HG02840 (cell line): ENCODE data around the gene CHI3L2.
A peak's percentile ranks its signal among the peaks of the same experiment; 100 is the strongest.
"Not testable (repeated sequence)": the region's sequence is repeated elsewhere in the genome, so short reads cannot be mapped to it uniquely, and the experiment has no call there.

Source experiments
- ATAC-seq: cut with Tn5 transposase; IDR thresholded peaks from one replicate; pipeline ENCODE4 v1.9.1; 2021; ENCODE audit warnings: mild to moderate bottlenecking, moderate library complexity, moderate number of reproducible peaks; ENCODE audit not compliant: unreplicated experiment, low FRiP score

CHI3L2 gene

GRCh38 chr1:111201275-111202090, 26.0 kb upstream of the CHI3L2 start:
- no peak for ATAC-seq

- ATAC-seq, result no peak
These were observed 25.2 kb upstream of the CHI3L2 start for GRCh38 chr1:111202366-111202706.

GRCh38 chr1:111202707-111203623, 24.5 kb upstream of the CHI3L2 start:
- ATAC-seq, result peak; percentile 3

GRCh38 chr1:111203681-111204200, 23.8 kb upstream of the CHI3L2 start:
- ATAC-seq, result peak; percentile 46

GRCh38 chr1:111204201-111204982, 23.1 kb upstream of the CHI3L2 start:
- peak; percentile 59 for ATAC-seq

- ATAC-seq, result no peak
These were observed 22.4 kb upstream of the CHI3L2 start for GRCh38 chr1:111204983-111205713.

GRCh38 chr1:111205714-111206050, 21.8 kb upstream of the CHI3L2 start:
- no peak for ATAC-seq

GRCh38 chr1:111208921-111209320, 18.6 kb upstream of the CHI3L2 start:
- ATAC-seq, result no peak

GRCh38 chr1:111209622-111210021, 17.9 kb upstream of the CHI3L2 start:
- no peak for ATAC-seq

GRCh38 chr1:111211921-111212320, 15.6 kb upstream of the CHI3L2 start:
- no peak for ATAC-seq

GRCh38 chr1:111212634-111213335, 14.7 kb upstream of the CHI3L2 start:
- ATAC-seq, result no peak

- ATAC-seq, result no peak
These were observed 14.1 kb upstream of the CHI3L2 start for GRCh38 chr1:111213412-111213811.

- no peak for ATAC-seq
These were observed 13.3 kb upstream of the CHI3L2 start for GRCh38 chr1:111214074-111214801.

GRCh38 chr1:111214884-111215283, 12.6 kb upstream of the CHI3L2 start:
- ATAC-seq, result no peak

- ATAC-seq, result not testable (repeated sequence)
These were observed 12.2 kb upstream of the CHI3L2 start for GRCh38 chr1:111215285-111215684.

- no peak for ATAC-seq
These were observed 10.8 kb upstream of the CHI3L2 start for GRCh38 chr1:111216751-111217150.

- ATAC-seq, result no peak
These were observed 10.2 kb upstream of the CHI3L2 start for GRCh38 chr1:111217183-111217910.
